ENCODE measurements around the gene MACF1. TPM values are rescaled to one million over a fixed set of nuclear protein-coding genes. Genes with fewer than 3 reads are reported as not detected.
"Not testable (repeated sequence)": the region's sequence is repeated elsewhere in the genome, so short reads cannot be mapped to it uniquely, and the experiment has no call there.

The MACF1 gene
- total RNA-seq, 1 donor from 2014 or later = 301 TPM

- H3K9me3 Mint-ChIP-seq = no peaks in the 10 kb centered on the region
- H3K27me3 Mint-ChIP-seq (ENCODE audit: low read depth) = peaks cover 2% of the 10 kb centered on the region
- H3K4me3 Mint-ChIP-seq = no peak overlapping the region
Measured at GRCh38 chr1:39526466-39527189, 322.1 kb downstream of the MACF1 start.

DNA sequence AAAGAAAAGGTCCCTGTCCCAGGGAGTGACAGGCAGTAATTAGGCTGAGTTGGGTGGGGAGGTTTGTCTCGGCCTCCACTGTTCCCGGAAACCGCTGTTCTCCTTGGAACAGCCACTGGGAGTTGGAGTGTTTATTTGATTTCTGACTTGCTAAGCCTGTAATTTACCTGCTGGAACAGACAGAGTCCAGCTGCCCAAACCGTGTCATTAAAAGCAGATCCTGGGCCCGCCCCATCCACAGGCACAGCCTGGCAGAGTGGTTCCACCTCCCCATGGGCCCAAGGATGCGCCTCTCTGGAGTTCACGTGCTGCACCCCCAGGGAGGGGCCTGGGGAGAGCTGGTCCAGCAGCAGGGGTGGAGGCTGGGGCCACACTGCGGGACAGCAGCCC is 322.7 kb downstream of the MACF1 start:
- not testable (repeated sequence) for DNase-seq (ENCODE audit: low spot score in 2 of 2, unreplicated experiment in 2 of 2); H3K27me3 Mint-ChIP-seq (ENCODE audit: low read depth); H3K9me3 Mint-ChIP-seq; H3K4me1 Mint-ChIP-seq; H3K27ac Mint-ChIP-seq; H3K4me3 Mint-ChIP-seq
- H3K36me3 Mint-ChIP-seq = peaks cover 19% of the 10 kb centered on the region

More at GRCh38 chr1:39526466-39527189, 322.1 kb downstream of the MACF1 start:
- Mint-ChIP-seq H3K36me3 (peaks cover 14% of the 10 kb centered on the region), H3K27ac (no peak overlapping the region), H3K4me1 (no peaks in the 10 kb centered on the region)
- TF ChIP-seq, protein P1, sequence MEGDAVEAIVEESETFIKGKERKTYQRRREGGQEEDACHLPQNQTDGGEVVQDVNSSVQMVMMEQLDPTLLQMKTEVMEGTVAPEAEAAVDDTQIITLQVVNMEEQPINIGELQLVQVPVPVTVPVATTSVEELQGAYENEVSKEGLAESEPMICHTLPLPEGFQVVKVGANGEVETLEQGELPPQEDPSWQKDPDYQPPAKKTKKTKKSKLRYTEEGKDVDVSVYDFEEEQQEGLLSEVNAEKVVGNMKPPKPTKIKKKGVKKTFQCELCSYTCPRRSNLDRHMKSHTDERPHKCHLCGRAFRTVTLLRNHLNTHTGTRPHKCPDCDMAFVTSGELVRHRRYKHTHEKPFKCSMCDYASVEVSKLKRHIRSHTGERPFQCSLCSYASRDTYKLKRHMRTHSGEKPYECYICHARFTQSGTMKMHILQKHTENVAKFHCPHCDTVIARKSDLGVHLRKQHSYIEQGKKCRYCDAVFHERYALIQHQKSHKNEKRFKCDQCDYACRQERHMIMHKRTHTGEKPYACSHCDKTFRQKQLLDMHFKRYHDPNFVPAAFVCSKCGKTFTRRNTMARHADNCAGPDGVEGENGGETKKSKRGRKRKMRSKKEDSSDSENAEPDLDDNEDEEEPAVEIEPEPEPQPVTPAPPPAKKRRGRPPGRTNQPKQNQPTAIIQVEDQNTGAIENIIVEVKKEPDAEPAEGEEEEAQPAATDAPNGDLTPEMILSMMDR (IDR thresholded peaks at IDR 0.05; ENCODE audit: unreplicated experiment) = no peak
- DNase-seq (ENCODE audit: low spot score in 2 of 2, unreplicated experiment in 2 of 2) = no peak

GRCh38 chr1:39528082-39528481 is 323.6 kb downstream of the MACF1 start:
- H3K27ac Mint-ChIP-seq = no peak overlapping the region
- DNase-seq (ENCODE audit: low spot score in 2 of 2, unreplicated experiment in 2 of 2) = no peak
- no peaks in the 10 kb centered on the region for H3K9me3 Mint-ChIP-seq
- TF ChIP-seq, protein P1 (IDR thresholded peaks at IDR 0.05; ENCODE audit: unreplicated experiment) = no peak
- no peak overlapping the region for H3K4me3 Mint-ChIP-seq
- no peaks in the 10 kb centered on the region for H3K4me1 Mint-ChIP-seq
- no peaks in the 10 kb centered on the region for H3K27me3 Mint-ChIP-seq (ENCODE audit: low read depth)
- peaks cover 21% of the 10 kb centered on the region for H3K36me3 Mint-ChIP-seq

DNA sequence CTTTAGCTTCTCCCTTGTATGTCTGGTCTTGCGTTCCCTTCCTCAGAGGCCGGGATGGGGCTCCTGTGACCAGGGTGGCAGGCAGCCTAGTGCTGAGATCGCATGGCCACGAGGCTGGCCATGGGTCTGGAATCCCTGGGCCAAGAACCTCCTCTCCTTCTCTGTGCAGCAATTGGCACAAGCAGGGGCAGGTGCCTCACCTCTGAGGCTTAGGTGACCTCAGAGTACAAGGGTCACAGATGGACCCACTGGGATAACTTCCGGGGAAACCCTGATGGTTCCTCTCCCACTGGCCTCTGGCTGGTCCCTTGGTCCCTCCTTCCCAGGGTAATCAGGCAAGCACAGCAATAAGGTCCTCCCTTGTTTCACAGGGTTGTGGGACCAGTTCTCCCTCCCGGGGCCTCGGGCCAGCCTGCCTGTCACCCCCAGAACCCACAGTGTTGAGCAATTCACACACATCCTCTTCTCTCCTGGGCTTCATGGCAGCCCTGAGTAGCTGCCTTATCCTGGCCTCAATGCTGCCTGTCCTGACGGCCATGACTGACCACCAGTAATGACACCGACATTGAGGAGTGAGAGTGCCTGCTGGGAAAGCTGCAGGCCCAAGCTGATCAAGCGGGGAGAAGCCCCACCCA is 325.5 kb downstream of the MACF1 start:
- Mint-ChIP-seq H3K27me3 (ENCODE audit: low read depth) (no peaks in the 10 kb centered on the region), H3K4me1 (no peaks in the 10 kb centered on the region), H3K4me3 (no peak overlapping the region), H3K36me3 (peaks cover 27% of the 10 kb centered on the region), H3K9me3 (no peaks in the 10 kb centered on the region), H3K27ac (no peak overlapping the region)
- TF ChIP-seq, protein P1 (IDR thresholded peaks at IDR 0.05; ENCODE audit: unreplicated experiment) = no peak
- DNase-seq (ENCODE audit: low spot score in 2 of 2, unreplicated experiment in 2 of 2) = no peak

GRCh38 chr1:39531526-39531925 is 327.0 kb downstream of the MACF1 start:
- Mint-ChIP-seq H3K27me3 (ENCODE audit: low read depth) (no peaks in the 10 kb centered on the region), H3K27ac (no peak overlapping the region), H3K9me3 (no peaks in the 10 kb centered on the region), H3K4me3 (no peak overlapping the region), H3K36me3 (peaks cover 32% of the 10 kb centered on the region), H3K4me1 (no peaks in the 10 kb centered on the region)
- no peak for DNase-seq (ENCODE audit: low spot score in 2 of 2, unreplicated experiment in 2 of 2)
- TF ChIP-seq, protein P1 (IDR thresholded peaks at IDR 0.05; ENCODE audit: unreplicated experiment) = no peak

DNA sequence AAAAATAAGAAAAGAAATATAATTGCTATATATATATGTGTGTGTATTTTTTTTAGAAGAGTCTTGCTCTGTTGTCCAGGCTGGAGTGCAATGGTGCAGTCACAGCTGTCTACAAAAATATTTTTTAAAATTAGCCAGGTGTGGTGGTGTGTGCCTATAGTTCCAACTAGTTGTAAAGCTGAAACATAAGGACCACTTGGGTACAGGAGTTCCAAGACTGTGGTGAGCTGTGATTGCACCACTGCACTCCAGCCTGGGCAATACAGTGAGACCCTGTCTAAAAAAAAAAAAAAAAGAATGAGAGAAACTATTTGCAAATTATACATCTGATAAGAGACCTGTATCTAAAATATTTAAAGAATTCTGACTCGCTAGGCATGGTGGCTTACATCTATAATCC is 328.9 kb downstream of the MACF1 start:
- no peaks in the 10 kb centered on the region for H3K27me3 Mint-ChIP-seq (ENCODE audit: low read depth)
- H3K36me3 Mint-ChIP-seq = peaks cover 30% of the 10 kb centered on the region
- no peak overlapping the region for H3K4me3 Mint-ChIP-seq
- no peaks in the 10 kb centered on the region for H3K9me3 Mint-ChIP-seq
- no peak for DNase-seq (ENCODE audit: low spot score in 2 of 2, unreplicated experiment in 2 of 2)
- H3K27ac Mint-ChIP-seq = no peak overlapping the region
- TF ChIP-seq, protein P1 (IDR thresholded peaks at IDR 0.05; ENCODE audit: unreplicated experiment) = no peak
- no peaks in the 10 kb centered on the region for H3K4me1 Mint-ChIP-seq
